Measurements from ENCODE around the gene MROH2B.

MROH2B gene

DNA sequence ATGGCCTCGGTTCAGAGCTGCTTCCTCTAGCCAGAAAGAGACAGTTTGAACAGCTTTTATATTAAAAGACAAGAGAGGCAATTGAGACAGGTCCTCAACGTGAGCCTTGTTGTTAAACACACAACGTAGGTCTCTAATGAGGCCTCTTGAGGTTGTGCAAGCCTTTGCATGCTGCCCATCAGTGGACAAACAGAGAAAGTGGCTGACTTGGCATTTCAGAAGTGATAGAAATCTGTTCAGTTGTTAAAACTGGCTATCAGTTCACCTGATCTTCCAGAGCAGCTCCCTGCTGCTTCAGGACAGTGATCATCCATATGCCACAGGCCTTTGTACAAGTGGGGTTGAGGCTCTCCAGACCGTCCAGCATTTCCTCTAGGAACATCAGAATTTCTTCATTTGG lies 58.8 kb downstream of the MROH2B start:
- TF ChIP-seq, protein P1, sequence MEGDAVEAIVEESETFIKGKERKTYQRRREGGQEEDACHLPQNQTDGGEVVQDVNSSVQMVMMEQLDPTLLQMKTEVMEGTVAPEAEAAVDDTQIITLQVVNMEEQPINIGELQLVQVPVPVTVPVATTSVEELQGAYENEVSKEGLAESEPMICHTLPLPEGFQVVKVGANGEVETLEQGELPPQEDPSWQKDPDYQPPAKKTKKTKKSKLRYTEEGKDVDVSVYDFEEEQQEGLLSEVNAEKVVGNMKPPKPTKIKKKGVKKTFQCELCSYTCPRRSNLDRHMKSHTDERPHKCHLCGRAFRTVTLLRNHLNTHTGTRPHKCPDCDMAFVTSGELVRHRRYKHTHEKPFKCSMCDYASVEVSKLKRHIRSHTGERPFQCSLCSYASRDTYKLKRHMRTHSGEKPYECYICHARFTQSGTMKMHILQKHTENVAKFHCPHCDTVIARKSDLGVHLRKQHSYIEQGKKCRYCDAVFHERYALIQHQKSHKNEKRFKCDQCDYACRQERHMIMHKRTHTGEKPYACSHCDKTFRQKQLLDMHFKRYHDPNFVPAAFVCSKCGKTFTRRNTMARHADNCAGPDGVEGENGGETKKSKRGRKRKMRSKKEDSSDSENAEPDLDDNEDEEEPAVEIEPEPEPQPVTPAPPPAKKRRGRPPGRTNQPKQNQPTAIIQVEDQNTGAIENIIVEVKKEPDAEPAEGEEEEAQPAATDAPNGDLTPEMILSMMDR (IDR thresholded peaks at IDR 0.05; ENCODE audit: low read depth, low read length): no peak
- no peak overlapping the region for H3K4me3 ChIP-seq (ENCODE audit: low read depth, low read length)

DNA sequence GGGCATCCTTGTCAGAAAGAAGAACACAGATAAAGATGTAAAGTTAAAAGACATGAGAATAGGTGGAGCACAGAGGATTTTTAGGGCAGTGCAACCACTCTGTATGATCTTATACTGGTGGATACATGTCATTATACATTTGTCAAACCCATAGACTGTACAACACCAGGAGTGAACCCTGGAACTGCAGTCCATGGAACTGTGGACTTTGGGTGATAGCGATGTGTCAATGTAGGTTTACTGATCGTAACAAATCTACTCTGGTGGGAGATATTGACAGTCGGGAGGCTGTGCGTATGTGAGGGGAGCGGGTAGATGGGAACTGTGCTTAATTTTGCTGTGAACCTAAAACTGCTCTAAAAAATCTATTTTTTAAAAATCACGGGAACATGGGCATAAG lies 60.6 kb downstream of the MROH2B start:
- H3K4me3 ChIP-seq (ENCODE audit: low read depth, low read length): no peak overlapping the region
- TF ChIP-seq, protein P1 (IDR thresholded peaks at IDR 0.05; ENCODE audit: low read depth, low read length): no peak

DNA sequence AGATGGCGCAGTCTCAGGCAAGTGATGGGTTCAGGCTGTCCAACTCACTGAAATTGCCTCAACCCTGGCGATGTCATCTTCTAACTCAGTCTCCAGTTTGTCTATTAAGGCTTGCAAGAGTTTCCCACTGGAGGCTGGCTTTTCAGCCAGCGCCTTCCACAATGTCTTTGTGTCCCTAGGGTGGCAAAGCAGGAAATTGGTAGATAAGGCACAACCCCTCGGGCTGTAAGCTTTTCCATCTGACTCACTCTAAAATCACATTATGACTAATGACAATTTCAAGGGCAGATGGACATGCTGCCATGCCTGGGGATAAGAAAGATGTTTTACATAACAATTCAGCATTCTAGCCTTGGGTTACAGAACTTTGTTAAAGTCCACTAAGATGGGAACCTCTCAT lies 61.9 kb downstream of the MROH2B start:
- no peak overlapping the region for H3K4me3 ChIP-seq (ENCODE audit: low read depth, low read length)
- TF ChIP-seq, protein P1 (IDR thresholded peaks at IDR 0.05; ENCODE audit: low read depth, low read length): no peak

DNA sequence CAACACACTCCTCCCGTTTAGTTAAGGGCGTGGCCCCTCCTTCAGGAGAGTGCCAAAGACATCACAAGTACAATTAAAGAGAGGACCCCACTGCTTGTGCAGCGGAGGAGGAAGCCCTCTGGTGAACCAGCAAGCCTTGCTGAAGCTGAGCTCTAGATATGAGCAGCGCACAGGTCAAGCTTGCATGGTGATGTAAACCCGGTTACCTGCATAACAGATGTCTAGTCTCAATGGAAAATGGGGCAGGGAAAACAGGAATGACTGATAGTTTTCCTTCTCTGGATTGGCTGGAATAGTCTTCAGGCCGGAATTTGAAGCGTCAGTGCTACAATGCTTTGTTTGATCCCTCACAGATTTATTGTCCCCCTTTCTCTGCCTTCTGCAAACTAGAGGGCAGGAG lies 66.2 kb downstream of the MROH2B start:
- TF ChIP-seq, protein P1 (IDR thresholded peaks at IDR 0.05; ENCODE audit: low read depth, low read length): no peak
- H3K4me3 ChIP-seq (ENCODE audit: low read depth, low read length): no peak overlapping the region

DNA sequence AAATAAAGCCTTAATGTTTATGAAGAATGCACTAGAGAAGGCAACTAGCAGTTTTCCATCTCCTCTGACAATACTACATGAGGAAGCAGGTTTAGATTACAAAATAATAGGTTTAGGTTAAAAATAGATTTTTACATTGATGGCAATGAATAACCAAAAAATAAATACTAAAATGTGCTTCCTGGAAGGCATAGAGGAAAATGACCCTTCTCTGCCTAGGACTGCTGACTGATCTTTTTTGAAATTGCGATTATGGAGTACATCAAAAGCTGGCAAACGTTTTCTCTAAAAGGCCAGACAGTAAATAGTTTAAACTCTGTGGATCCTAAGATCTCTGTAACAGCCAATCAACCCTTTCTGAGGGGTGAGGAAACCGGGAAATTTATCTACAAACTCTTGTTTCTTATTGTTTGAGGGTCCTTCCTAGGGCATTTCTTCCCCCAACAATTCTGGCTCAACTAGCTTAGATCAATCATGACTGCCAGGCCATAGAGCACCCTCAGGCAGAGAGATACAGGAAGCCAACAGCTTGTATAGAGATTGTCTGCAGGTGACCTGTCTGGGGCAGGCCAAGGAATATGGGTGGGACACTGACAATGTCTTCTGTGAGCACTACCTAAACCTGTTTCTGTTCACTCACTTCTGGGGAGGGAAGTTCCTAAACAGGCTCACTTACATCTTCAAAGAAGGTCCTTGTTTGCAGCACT lies 67.3 kb downstream of the MROH2B start:
- TF ChIP-seq, protein P1 (IDR thresholded peaks at IDR 0.05; ENCODE audit: low read depth, low read length): no peak
- no peak overlapping the region for H3K4me3 ChIP-seq (ENCODE audit: low read depth, low read length)

DNA sequence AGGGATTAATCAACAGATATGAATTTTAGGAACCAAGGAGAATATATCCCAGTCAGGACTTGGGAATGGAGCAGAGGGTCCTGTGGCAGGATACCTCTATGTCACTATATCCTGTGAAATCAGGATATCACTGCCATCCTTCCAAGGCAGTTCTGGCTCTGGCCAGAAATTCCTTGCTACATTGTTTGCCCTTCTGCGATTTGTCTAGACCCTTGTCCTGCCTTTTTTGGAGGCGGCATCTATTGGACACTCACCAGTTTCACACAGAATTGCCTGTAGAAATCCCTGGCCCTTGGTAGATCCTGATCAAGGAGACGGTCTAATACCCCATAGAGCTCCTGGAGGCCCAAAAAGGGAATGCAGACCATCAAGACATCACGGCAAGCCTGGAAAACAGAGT lies 71.2 kb downstream of the MROH2B start:
- TF ChIP-seq, protein P1 (IDR thresholded peaks at IDR 0.05; ENCODE audit: low read depth, low read length): no peak
- no peak overlapping the region for H3K4me3 ChIP-seq (ENCODE audit: low read depth, low read length)

DNA sequence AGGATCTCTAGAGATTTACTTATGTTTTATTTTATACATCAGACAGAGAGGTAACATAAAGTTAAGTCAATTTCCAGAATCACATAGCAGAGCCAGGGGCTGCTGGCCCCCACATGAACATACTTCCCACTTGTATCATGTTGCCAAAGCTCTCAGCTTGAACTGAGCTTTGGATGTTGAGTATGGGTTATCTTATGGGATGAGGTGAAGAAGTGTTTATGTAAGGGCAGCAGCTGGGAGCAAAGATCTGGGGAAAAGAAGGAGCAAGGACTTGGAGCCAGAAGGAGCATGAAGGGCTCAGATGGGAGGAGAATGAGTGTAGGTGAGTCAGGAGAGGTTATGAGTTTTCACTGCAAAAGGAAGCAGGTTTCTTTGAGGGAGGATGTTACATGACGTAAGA lies 72.0 kb downstream of the MROH2B start:
- H3K4me3 ChIP-seq (ENCODE audit: low read depth, low read length): no peak overlapping the region
- TF ChIP-seq, protein P1 (IDR thresholded peaks at IDR 0.05; ENCODE audit: low read depth, low read length): no peak

Measured in WI38 (cell line).